CD4-positive, alpha-beta T cell treated with Interleukin-17A for 1 hour (primary cell): ENCODE results near the gene CSF1R.
A peak's percentile ranks its signal among the peaks of the same experiment; 100 is the strongest.
"Not testable (repeated sequence)": the region's sequence is repeated elsewhere in the genome, so short reads cannot be mapped to it uniquely, and the experiment has no call there.

ENCODE experiments used
- DNase-seq: peaks from one replicate; pipeline ENCODE4 v3.0.0-alpha.2; 2020

The CSF1R gene

DNA sequence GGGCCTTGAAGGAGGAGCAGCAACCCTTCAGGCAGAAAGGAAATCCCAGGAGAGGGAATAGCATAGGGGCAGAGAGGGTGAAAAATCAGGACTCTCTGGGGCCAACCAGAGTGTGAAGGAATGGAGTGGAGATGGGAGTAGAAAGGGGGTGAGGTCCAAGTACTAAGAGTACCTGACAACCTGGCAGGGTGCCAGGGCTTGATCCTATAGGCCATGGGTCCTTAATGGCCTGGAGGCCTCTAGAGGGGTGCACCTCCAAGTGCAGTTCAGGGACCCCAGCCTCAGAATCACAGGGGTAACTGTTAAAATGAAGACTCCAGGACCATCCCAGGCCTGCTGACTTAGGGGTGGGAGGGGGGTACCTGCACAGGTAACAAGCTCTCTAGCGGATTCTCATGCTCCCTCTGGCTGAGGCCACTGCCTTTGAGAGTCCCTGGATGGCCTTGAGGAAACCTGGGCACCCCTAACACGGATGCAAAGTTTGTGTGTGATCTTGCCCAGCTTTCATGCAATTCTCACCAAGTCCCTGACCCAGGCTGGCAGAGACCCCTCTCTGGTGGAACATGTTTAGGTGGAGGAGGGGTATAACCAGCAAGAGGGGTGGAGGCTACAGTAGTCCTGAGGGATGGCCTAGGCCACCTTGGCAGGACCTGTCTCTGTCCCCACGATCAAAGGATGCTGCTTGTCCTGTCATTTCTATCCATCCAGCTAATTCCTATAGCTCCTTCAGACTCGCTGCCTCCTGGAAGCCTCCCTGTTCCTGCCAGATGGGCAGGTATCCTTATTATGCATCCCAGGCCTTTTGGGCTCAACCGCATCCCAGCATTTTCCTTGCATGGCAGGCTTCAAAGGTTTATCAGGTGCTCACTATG, 17.6 kb upstream of the CSF1R start:
- DNase-seq = no peak

DNA sequence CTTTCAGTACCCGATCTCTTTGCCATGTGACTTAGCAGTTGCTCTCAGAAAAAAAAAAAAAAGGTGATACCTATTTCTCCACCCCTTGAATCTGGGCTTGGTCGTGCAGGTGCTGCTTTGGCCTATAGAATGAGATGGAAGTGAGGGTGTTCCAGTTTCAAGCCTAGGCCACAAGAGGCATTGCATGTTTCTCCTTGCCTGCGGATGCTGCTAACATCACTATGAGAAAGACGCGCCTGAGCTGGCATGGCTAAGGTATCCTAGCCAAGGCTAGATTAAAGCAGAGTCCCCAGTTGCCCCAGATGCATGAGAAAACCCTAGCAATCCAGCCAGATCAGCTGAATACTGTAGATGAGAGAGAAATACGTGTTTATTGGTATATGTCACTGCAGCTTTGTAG, 14.7 kb upstream of the CSF1R start:
- DNase-seq = no peak

DNA sequence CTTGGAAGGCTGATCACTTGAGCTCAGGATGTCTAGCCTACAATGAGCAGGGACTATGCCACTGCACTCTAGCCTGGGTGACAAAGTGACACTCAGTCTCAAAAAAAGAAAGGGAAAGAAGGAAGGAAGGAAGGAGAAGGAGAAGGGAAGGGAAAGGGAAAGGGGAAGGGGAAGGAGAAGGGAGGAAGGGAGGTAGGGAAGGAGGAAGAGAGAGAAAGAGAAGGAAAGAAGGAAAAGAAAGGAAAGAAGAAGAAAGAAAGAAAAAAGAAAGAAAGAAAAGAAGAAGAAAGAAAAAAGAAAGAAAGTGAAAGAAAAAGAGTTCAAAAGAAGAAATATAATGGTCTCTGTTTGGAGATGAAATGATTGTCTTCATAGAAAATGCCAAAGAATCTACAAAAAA, 10.8 kb upstream of the CSF1R start:
- no peak for DNase-seq

DNA sequence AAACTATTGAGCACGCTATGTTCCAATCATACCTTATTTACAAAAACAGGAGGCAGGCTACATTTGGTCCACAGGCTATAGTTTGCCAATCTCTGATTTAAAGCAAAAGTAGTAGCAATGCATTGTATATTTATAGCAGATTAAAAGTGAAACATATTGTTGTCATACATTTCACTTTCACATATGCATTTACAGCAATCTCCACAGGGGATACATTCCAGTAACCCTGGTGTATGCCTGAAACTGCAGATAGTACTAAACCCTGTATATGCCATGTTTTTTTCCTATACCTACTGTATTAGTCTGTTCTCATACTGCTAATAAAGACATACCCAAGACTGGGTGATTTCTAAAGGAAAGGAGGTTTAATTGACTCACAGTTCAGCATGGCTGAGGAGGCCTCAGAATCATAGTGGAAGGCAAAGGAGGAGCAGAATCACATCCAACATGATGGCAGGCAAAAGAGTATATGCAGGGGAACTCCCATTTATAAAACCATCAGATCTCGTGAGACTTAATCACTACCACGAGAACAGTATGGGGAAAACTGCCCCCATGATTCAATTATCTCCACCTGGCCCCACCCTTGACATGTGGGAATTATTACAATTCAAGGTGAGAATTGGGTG, 5.9 kb upstream of the CSF1R start:
- DNase-seq = no peak

DNA sequence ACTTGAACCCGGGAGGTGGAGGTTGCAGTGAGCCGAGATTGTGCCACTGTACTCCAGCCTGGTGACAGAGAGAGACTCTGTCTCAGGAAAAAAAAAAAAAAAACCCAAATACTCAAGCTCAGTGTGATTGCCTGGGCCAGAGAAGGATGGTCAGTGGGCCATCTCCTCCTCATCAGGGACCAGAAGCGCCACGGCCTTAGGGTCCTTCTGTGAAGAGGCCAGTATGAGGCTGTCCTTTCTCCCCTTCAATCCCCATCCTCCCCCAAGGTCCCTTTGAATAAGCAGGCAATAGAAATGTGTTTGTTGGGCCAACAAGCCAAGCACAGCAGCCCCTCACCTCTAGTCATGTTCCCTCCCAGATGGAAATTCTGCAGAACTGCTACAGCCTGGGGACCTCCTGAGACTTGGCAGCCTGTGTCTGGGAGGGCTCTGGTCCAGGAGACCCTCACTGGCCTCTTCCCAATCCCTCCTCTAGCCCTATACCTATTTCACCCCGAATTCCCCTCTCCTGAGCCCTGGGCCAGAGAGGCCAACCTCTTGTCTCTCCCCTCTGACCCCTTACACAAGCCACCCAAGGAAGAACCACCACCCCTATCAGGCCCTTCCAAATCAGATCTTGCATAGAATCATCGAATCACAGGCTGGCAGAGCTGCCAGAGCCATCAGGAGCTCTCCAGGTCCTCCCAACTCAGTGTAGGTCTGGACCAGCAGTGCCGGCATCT, 1.0 kb downstream of the CSF1R start:
- DNase-seq = no peak

DNA sequence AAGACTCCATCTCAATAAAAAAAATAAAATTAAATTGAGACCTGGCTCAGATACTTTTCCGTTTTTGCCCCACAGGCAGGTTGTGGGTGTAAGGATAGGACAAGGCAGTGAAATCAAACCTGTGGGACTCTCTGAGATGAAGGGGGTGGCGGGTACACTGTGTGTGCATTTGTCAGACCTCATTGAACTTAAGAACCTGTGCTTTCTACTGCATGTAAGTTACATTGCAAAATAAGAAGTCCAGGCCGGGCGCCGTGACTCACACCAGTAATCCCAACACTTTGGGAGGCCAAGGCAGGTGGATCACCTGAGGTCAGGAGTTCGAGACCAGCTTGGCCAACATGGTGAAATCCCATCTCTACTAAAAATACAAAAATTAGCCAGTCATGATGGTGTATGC, 1.6 kb downstream of the CSF1R start:
- DNase-seq = not testable (repeated sequence)

DNA sequence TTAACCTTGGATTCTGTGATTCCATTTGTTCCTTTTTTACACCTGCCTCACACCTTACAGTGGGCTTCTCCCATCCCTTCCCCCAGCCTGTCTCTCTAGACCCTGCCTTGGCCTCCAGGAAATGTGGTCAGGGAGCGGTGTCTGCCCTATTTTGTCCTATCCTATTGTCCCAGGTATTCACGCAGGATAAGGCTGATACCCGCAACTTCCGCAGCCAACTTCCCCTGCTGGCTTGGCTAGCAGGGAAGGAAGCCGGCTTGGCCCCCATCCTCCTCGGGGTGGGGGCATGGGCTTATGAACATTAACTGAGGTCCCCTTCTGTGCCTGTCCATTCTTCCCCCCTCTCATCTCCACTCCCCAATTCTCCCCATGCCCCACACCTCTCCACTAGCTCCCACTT, 3.5 kb downstream of the CSF1R start:
- no peak for DNase-seq

DNA sequence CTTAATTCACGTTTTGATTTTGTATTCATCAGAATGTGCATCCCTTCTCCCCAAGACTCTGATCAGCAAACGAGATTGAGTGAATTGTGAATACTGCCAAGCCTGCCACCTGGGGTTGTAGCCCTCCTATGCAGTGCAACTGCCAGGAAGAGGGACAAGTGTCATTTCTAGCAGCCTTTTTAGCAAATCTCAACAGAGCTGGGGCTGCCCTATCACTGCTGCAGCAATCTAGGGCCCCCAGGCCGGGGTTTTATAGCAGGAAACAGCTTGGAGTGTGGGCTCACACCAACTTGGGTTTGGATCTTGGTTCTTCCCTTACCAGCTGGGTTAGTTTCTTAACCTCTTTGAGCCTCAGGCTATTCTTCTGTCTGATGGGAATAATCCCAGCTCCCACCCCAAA, 4.0 kb downstream of the CSF1R start:
- no peak for DNase-seq

DNA sequence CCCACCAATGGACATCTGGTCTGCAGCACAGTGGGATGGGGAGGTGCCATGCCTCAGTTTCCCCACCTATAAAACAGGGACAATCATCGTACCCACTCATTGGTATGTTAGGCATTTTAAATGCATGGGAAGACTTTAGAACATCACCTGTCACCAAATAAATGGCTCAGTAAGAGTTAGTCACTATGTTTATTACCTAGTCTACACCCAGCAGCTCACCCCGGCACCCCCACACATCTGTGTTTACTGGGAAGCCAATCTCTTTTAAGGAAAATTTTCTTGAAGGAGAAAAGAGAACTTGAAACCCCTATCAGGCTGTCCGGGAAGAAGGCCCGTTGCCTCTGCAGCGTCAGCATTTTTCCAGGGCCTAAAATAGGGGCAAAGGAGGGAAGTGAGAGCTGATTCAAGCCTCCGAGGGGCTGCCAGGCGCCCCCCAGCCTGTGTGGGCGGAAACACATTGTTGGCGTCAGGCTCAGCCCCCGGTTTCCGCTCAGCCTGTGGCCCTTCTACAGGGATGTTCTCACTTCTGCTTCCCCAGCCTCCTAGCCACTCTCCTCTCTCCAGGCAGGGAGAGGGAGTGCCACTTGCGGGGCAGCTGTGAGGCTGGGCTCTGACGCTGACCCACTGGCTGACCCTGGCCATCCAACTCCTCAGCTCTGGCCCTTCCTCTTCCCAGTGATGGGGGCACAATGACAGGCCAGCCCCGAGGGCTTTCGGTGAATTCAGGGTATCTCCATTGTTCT, 4.6 kb downstream of the CSF1R start:
- DNase-seq = peak; percentile 8

DNA sequence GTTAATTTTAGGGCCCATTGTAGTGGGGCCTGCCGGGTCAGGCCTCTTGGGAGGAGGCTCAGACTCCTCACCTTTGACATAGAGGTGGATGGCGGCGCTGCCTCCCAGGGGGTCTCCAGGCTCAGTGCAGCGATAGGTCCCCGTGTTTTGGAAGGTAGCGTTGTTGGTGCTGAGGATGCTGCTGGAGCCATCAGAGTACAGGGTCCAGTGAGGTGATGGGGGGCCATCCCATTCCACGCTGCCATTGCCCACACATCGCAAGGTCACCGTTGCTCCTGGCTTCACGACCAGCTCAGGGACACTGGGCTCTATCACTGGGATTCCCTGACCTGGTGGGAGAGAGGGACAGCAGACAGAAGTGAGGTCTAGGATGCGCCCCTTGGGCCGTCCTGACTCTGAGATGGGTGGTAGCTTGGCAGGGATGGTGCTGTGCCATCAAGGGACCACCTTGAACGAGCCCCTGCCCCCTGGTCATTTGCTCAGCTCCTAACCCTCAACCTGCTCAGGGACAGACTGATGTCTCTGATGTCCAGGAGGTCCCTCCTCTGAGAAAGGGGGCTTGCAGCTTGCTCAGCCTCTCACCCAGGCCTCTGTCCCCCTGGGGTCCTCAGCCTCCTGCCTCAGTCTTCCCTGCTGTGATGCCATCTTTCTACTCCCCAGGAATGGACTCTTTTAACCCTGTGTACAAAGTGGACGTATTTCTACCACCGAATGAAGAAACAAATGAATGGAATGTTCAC, 5.5 kb downstream of the CSF1R start:
- no peak for DNase-seq

DNA sequence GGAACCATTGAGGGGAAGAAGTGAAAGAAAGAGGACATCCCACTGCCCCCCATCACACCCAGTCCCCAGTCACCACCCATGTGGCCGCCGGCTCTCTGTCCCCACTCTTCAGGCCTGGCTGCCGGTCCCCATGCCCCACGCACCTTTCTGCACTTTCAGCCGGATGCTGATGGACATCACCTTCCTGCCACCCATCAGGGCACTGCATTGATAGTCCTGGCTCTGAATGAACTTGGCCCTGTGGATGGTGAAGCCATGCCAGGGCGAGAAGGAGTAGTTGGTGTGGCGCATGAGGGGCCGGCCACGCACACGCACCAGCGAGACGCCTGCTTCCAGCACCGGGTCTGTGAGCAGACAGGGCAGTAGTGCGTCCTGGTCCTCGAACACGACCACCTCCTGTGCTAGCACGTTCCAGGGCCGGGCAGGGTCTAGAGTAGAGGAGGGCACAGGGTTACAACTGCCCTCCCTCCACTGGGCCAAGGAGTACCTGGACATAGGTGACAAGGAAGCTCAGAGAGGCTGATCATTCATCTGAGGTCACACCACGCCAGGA, 6.4 kb downstream of the CSF1R start:
- no peak for DNase-seq

DNA sequence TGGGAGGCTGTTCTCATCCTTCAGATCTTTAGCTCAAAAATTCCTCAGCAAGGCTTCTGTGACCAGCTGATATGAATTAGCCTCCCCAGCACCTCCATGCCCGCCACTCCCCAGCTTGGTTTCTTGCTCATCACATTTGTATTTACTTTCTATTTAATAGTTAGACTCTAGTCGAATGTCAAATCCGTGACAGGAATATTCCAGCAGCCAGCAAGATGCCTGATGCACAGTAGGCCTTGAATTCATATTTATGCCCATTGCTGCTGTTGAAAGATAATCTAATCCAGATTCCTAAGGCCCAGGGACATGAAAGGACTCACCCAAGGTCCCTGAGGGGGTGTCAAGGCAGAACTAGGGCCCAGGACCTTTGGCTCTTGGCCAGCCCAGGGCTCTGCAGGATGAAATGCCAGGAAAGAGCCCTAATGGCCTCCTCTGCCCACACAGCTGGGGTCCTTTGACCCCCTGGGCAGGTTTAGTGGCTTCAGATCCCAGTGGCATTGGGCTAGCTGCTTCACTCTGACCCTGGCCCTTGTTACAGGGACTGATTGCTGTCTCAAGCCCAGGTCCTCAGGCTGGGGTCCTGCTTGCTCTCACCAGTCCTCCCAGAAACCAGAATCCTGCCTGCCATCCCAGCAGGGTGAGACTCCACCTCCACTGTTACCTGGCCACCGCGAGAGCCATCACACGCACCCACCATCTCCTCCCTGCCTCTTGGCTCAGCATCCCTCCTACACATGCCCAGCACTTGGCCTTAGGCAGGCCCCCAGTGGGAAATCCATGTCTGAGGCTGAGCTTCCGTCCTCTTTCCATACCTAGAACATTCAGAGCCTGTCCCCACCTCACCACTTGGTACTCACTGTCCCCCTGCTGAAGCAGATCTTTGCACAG, 7.3 kb downstream of the CSF1R start:
- no peak for DNase-seq

DNA sequence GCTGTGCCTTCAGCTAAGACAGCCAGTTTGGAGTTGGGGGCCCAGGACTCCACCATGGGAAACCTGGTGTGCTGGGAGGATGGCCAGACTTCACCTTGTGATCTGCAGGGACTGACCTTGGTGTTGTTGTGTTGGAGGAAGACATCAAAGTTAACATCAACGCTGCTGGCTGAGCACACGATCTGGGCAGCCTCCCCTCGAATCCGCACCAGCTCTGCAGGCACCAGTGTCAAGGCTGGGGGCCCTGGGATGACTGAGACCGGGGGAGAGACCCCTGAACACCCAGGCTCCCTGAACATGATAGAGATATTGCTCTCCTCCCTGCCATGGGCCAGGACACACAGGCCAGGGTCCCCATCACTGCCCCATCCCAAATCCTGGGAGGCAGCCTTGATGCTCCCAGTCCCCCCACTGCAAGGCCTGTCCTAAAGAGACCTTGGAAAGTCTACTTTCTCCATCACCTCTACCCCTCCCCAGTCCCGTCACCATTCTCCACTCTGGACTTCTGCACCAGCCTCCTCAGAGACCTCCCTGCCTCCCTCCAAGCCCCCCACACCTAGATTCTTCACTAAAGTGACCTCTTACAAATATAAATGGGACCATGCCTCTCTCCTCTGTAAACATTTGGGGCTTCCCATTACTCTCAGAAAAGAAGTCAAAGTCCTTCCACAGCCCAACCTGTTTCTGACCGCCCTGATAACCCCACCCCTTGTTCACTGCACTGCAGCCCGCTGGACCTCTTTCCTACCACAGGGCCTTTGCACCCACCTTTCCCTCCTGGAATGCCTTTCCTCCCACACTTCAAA, 8.2 kb downstream of the CSF1R start:
- DNase-seq = no peak

DNA sequence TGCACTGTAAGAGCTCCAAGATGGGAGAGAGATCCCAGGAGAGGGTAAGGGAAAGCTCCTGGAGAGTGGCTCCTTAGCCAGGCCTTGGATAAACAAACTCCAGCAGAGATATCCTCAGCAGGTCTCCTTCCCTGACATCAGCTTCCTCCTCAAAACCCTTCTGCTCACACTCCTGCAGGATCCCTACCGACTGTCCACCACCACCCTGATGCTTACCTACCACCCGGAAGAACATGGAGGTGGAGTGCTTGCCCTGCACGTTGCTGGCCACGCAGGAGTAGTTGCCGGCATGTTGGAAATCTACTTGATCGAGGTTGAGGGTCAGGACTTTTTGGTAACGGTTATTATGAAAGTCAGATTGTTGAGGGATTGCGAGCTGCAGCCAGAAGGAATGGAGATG, 9.3 kb downstream of the CSF1R start:
- no peak for DNase-seq

DNA sequence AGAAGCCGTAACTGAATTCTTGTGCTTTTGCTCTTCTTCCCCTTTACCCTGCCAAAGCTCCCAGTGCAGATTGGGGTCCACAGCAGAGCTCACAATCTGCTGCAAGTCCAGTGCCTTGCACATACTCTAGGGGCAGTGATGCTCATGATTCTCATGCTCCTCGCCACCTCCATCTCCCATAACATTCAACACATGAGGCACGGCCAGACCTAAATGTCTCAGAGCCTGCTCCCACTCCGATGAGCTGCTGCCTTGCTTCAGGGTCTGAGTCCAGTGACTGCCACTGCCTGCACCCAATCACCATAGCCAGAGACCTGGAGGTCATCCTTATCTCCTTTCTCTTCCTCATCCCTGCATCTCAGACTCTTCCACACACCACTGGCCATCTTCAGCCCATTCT, 10.5 kb downstream of the CSF1R start:
- no peak for DNase-seq

DNA sequence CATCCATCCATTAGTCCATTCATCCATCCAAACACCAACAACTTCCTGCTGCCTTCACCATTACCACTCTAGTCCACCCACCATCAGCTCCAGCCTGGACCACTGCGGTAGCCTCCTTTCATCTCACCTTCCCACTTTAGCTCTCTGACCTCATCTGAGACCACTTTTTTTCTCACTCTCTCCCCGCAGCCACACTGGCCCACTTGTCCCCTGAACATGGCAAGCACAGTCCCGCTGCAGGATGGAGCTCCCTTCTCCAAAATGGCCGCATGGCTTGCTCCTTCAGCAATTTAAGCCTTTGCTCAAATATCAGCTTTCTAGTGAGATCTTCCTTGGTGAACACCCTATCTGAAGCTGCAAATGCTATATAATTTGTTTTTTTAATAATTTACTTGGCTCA, 11.1 kb downstream of the CSF1R start:
- no peak for DNase-seq

DNA sequence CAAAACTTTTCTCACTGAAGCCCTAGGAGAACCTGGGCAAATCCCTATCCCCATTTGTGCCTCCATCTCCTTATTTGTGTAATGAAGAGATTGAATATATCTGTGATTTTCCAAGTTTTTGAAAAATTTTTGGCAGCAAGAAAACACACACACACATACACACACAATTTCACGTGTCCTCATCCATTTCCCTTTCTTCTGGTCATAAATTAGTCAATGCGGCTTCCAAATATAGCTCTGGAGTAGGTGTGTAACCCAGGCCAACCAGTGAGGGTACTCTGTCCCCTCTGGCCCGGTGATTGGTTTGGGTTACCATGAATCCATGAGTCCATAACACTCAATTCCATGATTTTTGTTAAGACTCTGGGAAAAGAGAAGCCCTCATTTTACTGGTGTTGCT, 12.7 kb downstream of the CSF1R start:
- DNase-seq = no peak

DNA sequence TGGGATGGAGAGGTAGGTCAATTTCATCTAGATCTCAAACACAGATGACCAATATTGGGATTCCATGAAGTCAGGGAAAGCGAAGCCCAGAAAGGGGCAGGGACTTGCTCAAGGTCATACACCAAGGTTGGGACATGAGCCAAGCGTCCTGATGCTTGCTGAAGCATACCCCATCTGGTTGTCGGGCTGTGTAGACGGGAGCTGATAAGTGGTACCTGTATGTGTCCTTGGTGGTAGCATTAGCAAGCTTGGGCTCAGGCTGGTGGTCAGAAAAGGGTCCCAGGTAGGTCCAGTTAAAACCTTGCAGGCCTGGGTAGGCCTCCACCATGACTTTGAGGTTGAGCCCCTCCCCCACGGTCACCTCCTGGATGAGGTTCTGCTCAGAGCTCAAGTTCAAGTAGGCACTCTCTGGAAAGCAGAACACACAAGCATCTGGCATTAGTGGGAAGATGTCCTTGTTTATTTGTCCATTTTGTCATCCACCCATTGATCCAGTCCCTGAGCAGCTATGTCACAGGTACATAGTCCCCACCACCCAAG, 13.2 kb downstream of the CSF1R start:
- DNase-seq = no peak

DNA sequence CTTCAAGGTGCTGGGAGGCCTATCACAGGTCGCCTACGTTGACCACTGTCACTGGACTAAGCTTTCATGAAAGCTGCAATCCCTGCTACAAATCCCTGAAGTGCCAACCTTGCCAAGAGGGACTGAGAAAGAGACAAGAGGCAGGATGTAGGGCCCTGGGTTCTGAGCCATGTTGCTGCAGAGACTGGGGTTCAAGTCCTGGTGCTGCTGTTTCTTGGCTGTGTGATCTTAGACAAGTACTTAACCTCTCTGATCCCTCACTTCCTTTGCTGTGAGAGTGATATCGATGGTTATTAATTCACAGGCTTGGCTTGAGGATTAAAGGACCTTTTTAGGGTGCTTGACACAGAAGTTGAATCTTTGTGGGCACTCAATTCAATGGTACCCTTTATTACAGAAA, 15.5 kb downstream of the CSF1R start:
- no peak for DNase-seq
